Upper lobe of left lung (tissue), 4 donors: ENCODE measurements around the gene TRIM52.

ENCODE experiments used
- POLR2A ChIP-seq, 4 donors: fragments of 450-650 bp; IDR thresholded peaks; one replicate each; pipeline ENCODE4 v1.5.1; 2016 to 2017; ENCODE audit warnings: antibody characterized with exemption in 4 of 4, mild to moderate bottlenecking in 2 of 4
- TF ChIP-seq, protein P1 (sequence below), 6 experiments: fragments of 450-650 bp in 4 of 6; fragments of 200-600 bp in 2 of 6; sonication (generic) in 2 of 6; IDR thresholded peaks; one replicate each; pipeline ENCODE4 v1.5.1; 2016 to 2019; ENCODE audit warnings: antibody characterized with exemption in 6 of 6

DNA sequence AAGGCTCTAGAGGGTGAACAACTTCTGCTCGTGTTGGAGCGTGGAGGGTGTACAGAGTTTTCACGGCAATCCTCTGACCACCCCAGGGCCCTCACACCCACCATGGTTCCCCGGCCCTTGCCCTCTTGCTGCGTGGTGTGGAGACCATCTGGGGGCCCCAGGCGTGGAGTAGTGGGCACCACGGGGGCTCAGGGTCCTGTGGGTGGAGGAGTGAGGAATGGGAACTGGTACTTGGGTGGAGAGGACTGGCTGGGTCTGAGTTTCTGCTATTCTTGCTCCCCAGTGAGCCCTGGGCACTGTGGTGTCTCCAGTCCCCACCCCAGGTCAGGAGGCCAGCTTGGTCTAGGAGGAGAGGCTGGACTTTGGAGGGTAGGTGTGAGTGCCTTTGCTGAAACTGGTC is 21.9 kb upstream of the TRIM52 start:
- TF ChIP-seq, protein P1, sequence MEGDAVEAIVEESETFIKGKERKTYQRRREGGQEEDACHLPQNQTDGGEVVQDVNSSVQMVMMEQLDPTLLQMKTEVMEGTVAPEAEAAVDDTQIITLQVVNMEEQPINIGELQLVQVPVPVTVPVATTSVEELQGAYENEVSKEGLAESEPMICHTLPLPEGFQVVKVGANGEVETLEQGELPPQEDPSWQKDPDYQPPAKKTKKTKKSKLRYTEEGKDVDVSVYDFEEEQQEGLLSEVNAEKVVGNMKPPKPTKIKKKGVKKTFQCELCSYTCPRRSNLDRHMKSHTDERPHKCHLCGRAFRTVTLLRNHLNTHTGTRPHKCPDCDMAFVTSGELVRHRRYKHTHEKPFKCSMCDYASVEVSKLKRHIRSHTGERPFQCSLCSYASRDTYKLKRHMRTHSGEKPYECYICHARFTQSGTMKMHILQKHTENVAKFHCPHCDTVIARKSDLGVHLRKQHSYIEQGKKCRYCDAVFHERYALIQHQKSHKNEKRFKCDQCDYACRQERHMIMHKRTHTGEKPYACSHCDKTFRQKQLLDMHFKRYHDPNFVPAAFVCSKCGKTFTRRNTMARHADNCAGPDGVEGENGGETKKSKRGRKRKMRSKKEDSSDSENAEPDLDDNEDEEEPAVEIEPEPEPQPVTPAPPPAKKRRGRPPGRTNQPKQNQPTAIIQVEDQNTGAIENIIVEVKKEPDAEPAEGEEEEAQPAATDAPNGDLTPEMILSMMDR (IDR thresholded peaks at IDR 0.05), result no peak
- no peak for TF ChIP-seq POLR2A (IDR thresholded peaks at IDR 0.05)
